GM19467 (cell line): ENCODE results near the gene CTIF.

Source experiments
- ATAC-seq: cut with Tn5 transposase; IDR thresholded peaks from one replicate; pipeline ENCODE4 v1.9.1; 2021; ENCODE audit warnings: mild to moderate bottlenecking, moderate library complexity; ENCODE audit not compliant: unreplicated experiment

The CTIF gene

DNA sequence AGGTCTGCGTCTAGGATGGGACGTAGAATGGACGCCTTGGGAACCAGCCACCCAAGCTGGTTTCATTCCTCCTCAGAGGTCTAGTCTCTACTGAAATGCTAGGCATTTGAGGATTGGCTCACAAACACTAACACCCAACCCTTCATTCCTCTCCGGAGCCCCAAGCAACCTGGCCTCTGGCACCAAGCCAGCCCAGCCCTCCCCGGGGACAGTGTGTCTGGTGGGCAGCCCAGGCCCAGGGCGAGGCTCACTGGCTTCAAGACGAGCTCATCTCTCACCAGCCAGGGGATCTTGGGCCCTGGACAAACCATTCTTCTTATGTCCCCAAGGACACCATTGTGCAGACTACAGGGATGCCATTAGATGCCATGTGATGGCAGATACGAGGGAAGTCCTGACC is 182.5 kb downstream of the CTIF start:
- no peak for ATAC-seq

GRCh38 chr18:48723016-48723415 is 184.2 kb downstream of the CTIF start:
- ATAC-seq = no peak

- ATAC-seq = no peak
Observed at GRCh38 chr18:48723837-48724236, 185.0 kb downstream of the CTIF start.

DNA sequence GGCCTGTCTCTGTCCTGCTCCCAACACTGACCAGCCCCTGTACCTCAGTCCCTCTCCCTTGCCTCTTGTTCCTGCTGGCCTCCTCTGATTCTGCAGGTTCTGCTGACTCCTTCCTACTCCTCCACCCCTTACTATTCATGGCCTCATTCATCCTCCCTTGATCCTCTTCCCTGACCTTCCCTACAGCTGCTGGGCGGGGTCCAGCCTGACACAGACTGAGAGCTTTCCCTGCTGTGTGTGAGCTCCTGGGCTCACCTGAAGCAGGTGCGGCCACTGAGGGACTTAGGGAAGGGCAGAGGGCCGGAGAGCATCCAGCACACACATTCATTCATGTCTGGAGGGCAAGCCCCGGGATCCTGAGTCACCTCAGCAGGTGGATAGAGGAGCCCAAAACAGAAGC is 185.6 kb downstream of the CTIF start:
- ATAC-seq = no peak

GRCh38 chr18:48724939-48725338 is 186.1 kb downstream of the CTIF start:
- no peak for ATAC-seq

DNA sequence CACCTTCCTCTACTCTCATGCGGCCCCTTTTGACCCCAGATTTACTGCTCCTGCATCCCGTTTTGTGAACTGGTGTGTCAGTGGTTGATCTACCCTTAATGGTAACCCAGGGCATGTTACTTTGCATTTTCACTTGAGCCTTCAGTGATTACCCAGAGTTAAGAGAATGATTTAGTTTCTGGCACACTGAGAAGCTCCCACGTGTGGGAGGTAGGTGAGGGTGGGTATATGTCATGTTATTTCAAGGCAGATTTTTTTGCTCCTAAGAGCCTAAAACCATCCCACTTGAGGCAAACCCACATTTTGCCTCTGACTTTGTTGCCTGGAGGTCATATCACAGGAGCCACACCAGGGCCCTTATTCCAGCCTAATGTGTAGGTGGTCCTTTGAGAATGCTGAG is 186.7 kb downstream of the CTIF start:
- ATAC-seq = no peak

GRCh38 chr18:48727681-48728080 is 188.8 kb downstream of the CTIF start:
- no peak for ATAC-seq

DNA sequence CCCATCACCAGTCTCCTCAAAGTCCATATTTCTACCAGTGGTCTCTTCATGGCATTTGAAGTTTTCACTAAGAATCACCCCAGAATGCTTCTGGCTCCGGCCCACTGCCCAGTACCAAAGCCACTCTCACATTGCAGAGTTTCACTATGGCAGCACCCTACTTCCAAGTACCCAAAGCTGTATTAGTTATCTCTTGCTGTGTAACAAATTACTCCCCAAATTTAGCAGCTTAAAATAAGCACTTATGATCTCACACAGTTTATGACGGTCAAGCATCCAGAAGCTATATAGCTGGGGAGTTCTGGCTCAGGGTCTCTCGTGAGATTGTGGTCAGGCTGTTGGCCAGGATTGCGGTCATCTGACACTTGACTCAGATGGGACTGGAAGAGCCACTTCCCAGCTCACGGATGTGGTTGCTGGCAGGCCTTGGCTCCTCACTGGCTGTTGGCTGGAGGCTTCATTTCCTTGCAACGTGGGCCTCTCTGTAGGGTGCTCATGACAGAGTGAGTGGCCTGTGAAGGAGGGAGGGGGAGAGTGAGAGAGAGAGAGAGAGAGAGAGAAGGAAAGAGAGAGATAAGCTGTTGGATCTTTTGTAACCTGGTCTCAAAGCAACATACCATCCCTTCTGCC is 189.5 kb downstream of the CTIF start:
- no peak for ATAC-seq

DNA sequence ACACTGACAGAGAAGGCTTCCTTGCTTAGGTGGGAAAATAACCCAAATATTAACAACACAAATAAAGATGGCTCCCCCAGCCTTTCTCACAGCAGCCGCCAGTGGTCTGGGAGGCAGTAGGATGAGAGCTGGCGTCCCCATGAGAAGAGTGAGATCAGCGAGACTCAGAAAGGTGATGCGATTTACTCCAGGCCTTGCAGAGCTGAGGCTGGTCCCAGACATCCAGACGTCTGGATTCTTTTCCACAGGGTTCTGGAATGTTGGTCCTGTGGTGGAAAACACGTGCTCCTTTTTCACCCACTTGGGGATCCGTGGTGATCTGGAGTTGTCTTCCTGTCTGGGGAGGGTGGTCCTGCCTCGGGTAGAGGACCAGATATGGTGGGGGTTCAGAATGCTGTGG is 190.6 kb downstream of the CTIF start:
- no peak for ATAC-seq

DNA sequence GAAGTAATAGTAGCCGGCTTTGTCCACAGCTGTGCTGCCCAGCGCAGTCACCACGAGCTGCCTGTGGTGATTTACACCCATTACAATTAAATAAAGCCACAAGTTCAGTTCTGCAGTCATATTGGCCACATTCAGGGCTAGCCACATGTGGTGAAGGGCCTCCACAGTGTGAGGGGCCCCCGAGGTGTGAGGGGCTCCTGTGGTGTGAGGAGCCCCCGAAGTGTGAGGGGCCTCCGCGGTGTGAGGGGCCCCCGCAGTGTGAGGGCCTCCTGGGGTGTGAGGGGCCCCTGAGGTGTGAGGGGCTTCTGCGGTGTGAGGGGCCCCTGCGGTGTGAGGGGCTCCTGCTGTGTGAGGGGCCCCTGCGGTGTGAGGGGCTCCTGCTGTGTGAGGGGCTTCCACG is 191.2 kb downstream of the CTIF start:
- no peak for ATAC-seq

- ATAC-seq = no peak
Observed at GRCh38 chr18:48732767-48733424, 194.1 kb downstream of the CTIF start.

DNA sequence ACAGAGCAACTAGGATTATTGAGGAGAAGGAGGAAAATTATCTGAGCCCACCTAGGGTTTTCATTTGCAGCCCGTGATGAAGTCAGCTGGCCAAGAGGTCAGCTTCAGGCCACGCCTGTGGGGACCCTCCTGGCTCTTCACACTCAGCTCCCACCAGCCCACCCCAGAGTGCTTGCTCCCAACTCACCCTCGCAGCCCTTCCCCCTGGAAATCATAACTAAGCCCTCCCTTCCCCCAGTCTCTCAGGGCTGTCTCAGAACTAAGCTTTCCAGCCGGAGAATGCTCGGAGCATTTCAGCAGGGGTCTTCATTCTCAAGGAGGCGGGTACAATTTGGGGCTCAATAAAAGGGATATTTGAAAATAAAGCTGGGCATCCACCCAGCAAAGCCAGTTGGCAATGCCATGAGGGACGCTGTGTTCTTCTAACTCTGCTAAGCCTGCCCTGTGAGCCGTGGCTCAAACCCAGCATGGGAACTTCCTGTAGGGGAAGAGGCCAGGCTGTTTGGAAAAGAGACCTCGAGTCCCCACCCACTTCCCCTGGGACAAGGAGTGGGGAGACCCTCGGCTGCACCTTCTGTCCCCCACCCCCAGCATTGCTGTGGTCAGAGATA is 194.9 kb downstream of the CTIF start:
- ATAC-seq = no peak

DNA sequence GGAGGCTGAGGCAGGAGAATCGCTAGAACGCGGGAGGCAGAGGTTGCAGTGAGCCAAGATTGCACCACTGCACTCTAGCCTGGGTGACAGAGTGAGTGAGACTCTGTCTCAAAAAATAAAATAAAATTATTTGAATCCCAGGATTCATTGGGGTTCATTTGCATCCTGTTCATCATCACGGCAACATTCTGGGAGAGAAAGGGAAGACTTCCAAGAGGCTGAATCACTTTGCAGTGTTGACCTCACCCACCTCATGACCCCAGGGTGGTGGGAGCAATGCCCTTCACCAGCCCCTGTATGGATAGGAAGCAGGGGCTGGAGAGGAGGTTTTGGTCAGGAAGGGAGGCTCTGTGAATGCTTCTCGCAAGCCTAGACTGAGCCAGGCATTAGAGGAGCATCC is 195.6 kb downstream of the CTIF start:
- no peak for ATAC-seq

DNA sequence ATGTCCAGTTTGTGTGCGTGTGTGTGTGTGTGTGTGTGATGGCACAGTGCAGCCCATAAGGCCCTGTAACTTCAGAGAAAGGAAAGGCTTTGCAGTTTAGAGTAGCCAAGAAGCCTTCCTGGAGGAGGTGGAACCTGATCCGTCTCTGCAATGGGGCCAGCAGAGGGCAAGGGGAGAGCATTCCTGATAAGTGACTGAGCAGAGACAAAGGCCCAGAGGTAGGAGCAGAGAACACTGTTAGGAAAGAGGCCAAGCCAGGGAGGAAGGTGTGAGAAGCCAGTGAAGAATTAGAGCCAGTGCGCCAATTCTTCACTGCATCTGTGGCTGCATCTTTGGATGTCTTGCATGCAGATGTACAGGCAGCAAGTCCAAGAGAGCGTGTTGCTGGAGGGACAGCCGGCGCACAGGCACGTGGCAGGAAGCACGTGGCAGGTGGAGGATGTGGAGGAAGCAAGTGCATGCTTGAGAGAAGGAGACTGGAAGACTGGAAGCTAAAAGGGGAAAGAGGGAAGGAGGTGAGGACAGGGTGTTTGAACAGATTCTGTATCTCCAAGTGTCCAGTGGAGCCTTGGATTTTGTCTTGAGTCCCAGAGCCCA is 196.3 kb downstream of the CTIF start:
- no peak for ATAC-seq

GRCh38 chr18:48735681-48736255 is 196.9 kb downstream of the CTIF start:
- no peak for ATAC-seq

DNA sequence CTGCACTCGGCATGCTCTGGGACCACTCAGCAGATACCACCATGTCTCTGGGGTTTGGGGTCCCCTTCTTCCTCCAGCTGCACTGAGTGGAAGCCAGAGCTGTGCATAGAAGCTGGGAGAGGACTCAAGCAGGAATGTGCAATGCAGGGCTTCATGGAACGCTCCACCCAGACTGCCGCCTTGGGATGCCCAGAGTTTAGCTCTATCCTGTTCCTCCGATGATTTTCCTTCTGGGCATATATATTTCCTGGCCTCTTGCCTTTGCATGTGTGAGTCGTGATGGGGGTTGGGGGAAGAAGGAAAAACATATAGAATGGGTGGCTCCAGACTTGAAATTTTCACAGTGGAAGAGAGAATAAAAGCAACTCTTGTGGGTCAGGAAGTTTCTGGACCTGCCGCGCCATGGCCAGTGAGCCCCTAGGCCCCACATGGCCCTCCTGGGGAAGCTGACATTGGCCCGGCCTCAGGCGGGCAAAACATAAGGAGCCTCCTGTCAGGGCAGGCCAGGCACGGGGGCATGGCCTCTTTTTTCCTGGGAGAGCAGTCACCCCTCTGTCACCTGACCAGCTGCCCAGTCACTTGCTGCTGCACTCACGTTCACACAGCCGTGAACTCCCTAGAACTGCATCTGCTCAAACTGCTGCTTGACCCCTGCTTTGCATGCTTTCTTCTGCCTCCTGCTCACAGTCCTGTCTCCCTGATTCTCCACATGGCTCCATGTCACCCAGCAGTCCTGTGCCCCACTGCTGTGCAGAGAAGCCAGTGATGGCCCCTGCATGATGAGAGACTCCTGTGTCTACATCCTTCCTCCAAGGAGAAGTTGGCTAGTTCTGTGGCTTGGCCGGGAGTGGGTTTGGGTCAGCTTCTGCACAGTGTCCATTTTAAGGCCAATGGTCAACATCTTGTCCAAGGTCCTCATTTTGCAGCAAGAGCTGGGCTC is 197.8 kb downstream of the CTIF start:
- ATAC-seq = no peak

- no peak for ATAC-seq
Observed at GRCh38 chr18:48739266-48740067, 200.6 kb downstream of the CTIF start.

- ATAC-seq = no peak
Observed at GRCh38 chr18:48740068-48740440, 201.2 kb downstream of the CTIF start.

GRCh38 chr18:48740851-48741485 is 202.1 kb downstream of the CTIF start:
- no peak for ATAC-seq
